A673 (cell line): ENCODE measurements around the gene BBX. TPM values are rescaled to one million over a fixed set of nuclear protein-coding genes. Genes with fewer than 3 reads are reported as not detected.

Experiments used
- BruUV-seq: library from RNA; stranded (reverse); fragments of 400-500 nt; replicated peaks from 2 replicates; lab custom pipeline; 2021; lab: Mats Ljungman, UMichigan
- CTCF ChIA-PET: fragments of 300-600 bp; sonication (Branson Sonifier 250); formaldehyde crosslinking; loops from one replicate; lab custom pipeline; 2022; ENCODE audit warnings: antibody characterized with exemption; lab: Charles Lee
- POLR2A ChIA-PET: fragments of 300-600 bp; sonication (Branson Sonifier 250); formaldehyde crosslinking; loops from one replicate; lab custom pipeline; 2022; ENCODE audit warnings: antibody characterized with exemption; ENCODE audit not compliant: low non-redundant PET; lab: Charles Lee
- DNase-seq: peaks from one replicate; pipeline ENCODE4 v3.0.0-alpha.2; 2015; ENCODE audit warnings: low spot score
- H3K27ac ChIP-seq: fragments of 200-600 bp; sonication (generic); 2 replicates; pipeline ENCODE4 v1.5.1; 2016; ENCODE audit warnings: mixed run types, low read depth, mild to moderate bottlenecking, mixed read lengths, antibody characterized with exemption, low read length; ENCODE audit not compliant: poor library complexity, severe bottlenecking
- H3K27me3 ChIP-seq: fragments of 200-600 bp; sonication (generic); replicated peaks from 2 replicates; pipeline ENCODE4 v1.6.1; 2017; ENCODE audit warnings: mixed run types, low read depth, mild to moderate bottlenecking, mixed read lengths, antibody characterized with exemption, low read length; ENCODE audit not compliant: insufficient read depth, poor library complexity
- H3K36me3 ChIP-seq: fragments of 200-600 bp; sonication (generic); 2 replicates; pipeline ENCODE4 v1.6.1; 2016; ENCODE audit warnings: mixed run types, mild to moderate bottlenecking, mixed read lengths, antibody characterized with exemption, low read length; ENCODE audit not compliant: insufficient read depth, poor library complexity, severe bottlenecking
- H3K4me1 ChIP-seq: fragments of 200-600 bp; sonication (generic); 2 replicates; pipeline ENCODE4 v1.6.1; 2017; ENCODE audit warnings: mixed run types, mild to moderate bottlenecking, mixed read lengths, antibody characterized with exemption, low read length; ENCODE audit not compliant: insufficient read depth, poor library complexity, severe bottlenecking
- H3K4me3 ChIP-seq: fragments of 200-600 bp; sonication (generic); 2 replicates; pipeline ENCODE4 v1.5.1; 2016; ENCODE audit warnings: low read depth, mixed run types, mild to moderate bottlenecking, mixed read lengths, low read length; ENCODE audit not compliant: poor library complexity, severe bottlenecking
- H3K9me3 ChIP-seq: fragments of 200-600 bp; sonication (generic); 2 replicates; pipeline ENCODE4 v1.6.1; 2016; ENCODE audit warnings: mixed run types, low read depth, mild to moderate bottlenecking, mixed read lengths, antibody characterized with exemption, low read length; ENCODE audit not compliant: poor library complexity, severe bottlenecking
- CTCF ChIP-seq: fragments of 300-800, 200-600 bp; sonication (generic); conservative IDR thresholded peaks from 2 replicates; pipeline ENCODE4 v1.5.1; 2017; ENCODE audit warnings: low read depth, mild to moderate bottlenecking, antibody characterized with exemption, low read length, moderate library complexity, mixed read lengths
- EZH2 ChIP-seq: fragments of 200-600 bp; sonication (generic); IDR thresholded peaks from 2 replicates; pipeline ENCODE4 v1.6.1; 2017; ENCODE audit warnings: borderline replicate concordance, low read depth, mild to moderate bottlenecking, mixed read lengths, antibody characterized with exemption, low read length; ENCODE audit not compliant: poor library complexity, severe bottlenecking
- intact Hi-C: fragments of 100-400 bp; cut with micrococcal nuclease; formaldehyde crosslinking; loops from one replicate; pipeline ENCODE4 v1.10.0; 2022; ENCODE audit not compliant: unreplicated experiment
- total RNA-seq: library from RNA; stranded (reverse); gene quantifications from 2 replicates; pipeline ENCODE4 v1.2.3, GENCODE V29; 2021

The BBX gene
- total RNA-seq, 1 experiment from 2014 or later, result 28.9 TPM

- intact Hi-C loops, result no loop called here
- ChIA-PET POLR2A (no interaction called here), CTCF (no interaction called here)
- Histone ChIP-seq H3K4me3 (no peak overlapping the region), H3K27ac (no peak overlapping the region), H3K27me3 (no peaks in the 10 kb centered on the region), H3K36me3 (no peaks in the 10 kb centered on the region), H3K9me3 (no peaks in the 10 kb centered on the region), H3K4me1 (peaks cover 12% of the 10 kb centered on the region)
- no TSS peak for BruUV-seq
- no peak for DNase-seq
- TF ChIP-seq CTCF, result no peak
- TF ChIP-seq EZH2, result no peak
These were observed 110.8 kb downstream of the BBX start for GRCh38 chr3:107633327-107634098.

- Histone ChIP-seq H3K4me1 (peaks cover 12% of the 10 kb centered on the region), H3K36me3 (no peaks in the 10 kb centered on the region), H3K27ac (no peak overlapping the region), H3K4me3 (no peak overlapping the region), H3K27me3 (no peaks in the 10 kb centered on the region), H3K9me3 (no peaks in the 10 kb centered on the region)
- no peak for TF ChIP-seq CTCF
- TF ChIP-seq EZH2, result no peak
- CTCF ChIA-PET, result no interaction called here
- no TSS peak for BruUV-seq
- intact Hi-C loops, result no loop called here
- no peak for DNase-seq
- POLR2A ChIA-PET, result no interaction called here
These were observed 111.3 kb downstream of the BBX start for GRCh38 chr3:107634099-107634489.

- ChIA-PET POLR2A (no interaction called here), CTCF (no interaction called here)
- no peak for TF ChIP-seq EZH2
- TF ChIP-seq CTCF, result no peak
- no peaks in the 10 kb centered on the region for H3K36me3 ChIP-seq
- intact Hi-C loops, result no loop called here
- H3K27me3 ChIP-seq, result no peaks in the 10 kb centered on the region
- no peak overlapping the region for H3K27ac ChIP-seq
- BruUV-seq, result no TSS peak
- no peaks in the 10 kb centered on the region for H3K9me3 ChIP-seq
- no peaks in the 10 kb centered on the region for H3K4me1 ChIP-seq
- H3K4me3 ChIP-seq, result no peak overlapping the region
- DNase-seq, result no peak
These were observed 114.8 kb downstream of the BBX start for GRCh38 chr3:107637416-107638183.
